HG02642 (cell line): ENCODE measurements around the gene LRRC47.

Source experiments
- ATAC-seq: cut with Tn5 transposase; IDR thresholded peaks from one replicate; pipeline ENCODE4 v1.9.1; 2021; ENCODE audit warnings: mild to moderate bottlenecking; ENCODE audit not compliant: unreplicated experiment, poor library complexity

LRRC47 gene

GRCh38 chr1:3774276-3774945 lies 21.9 kb downstream of the LRRC47 start:
- ATAC-seq, result no peak

GRCh38 chr1:3773572-3774275 lies 22.6 kb downstream of the LRRC47 start:
- ATAC-seq, result no peak

- ATAC-seq, result peak; percentile 23
Observed at GRCh38 chr1:3772715-3773571, 23.4 kb downstream of the LRRC47 start, which contains the start of gene SMIM1. TSS of gene SMIM1 (plus strand) at chr1:3772749. CDS start at chr1:3775374, 2,625 bp downstream.

GRCh38 chr1:3772027-3772714 lies 24.1 kb downstream of the LRRC47 start:
- peak; percentile 43 for ATAC-seq

GRCh38 chr1:3771108-3772026 lies 24.9 kb downstream of the LRRC47 start:
- ATAC-seq, result no peak

GRCh38 chr1:3770047-3770765 lies 26.1 kb downstream of the LRRC47 start:
- no peak for ATAC-seq

GRCh38 chr1:3768811-3769390 lies 27.4 kb downstream of the LRRC47 start:
- no peak for ATAC-seq

- no peak for ATAC-seq
Observed at GRCh38 chr1:3767328-3767925, 28.9 kb downstream of the LRRC47 start.

- ATAC-seq, result no peak
Observed at GRCh38 chr1:3763351-3764125, 32.8 kb downstream of the LRRC47 start.

GRCh38 chr1:3762873-3763228 lies 33.4 kb downstream of the LRRC47 start:
- ATAC-seq, result no peak

GRCh38 chr1:3762151-3762872 lies 34.0 kb downstream of the LRRC47 start:
- ATAC-seq, result no peak

- no peak for ATAC-seq
Observed at GRCh38 chr1:3761296-3762010, 34.8 kb downstream of the LRRC47 start.

GRCh38 chr1:3759796-3760195 lies 36.5 kb downstream of the LRRC47 start:
- ATAC-seq, result no peak

- no peak for ATAC-seq
Observed at GRCh38 chr1:3759164-3759563, 37.1 kb downstream of the LRRC47 start.

GRCh38 chr1:3756394-3756793 lies 39.9 kb downstream of the LRRC47 start:
- no peak for ATAC-seq
